ENCODE results near the gene DYSF.

DNA sequence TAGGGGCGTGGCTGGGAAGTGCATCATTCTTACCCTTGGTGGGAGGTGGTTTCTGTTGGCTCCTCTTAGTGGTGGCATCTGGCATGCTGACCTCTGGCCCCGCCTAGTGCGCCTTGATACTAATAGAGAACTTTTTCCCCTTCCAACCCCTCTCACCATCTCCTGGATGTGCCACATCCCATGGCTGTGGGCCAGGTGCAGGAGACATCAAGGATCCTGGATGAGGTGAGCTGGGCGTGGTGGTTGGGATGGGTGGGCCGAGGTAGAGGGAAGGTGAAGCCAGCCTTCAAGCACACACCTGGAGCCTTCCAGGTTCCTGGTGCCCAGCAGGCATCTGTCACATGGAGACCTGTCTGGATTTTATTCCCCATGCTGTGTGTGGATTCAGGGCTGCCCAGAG is 149.2 kb downstream of the DYSF start:
- TF ChIP-seq, protein P1, sequence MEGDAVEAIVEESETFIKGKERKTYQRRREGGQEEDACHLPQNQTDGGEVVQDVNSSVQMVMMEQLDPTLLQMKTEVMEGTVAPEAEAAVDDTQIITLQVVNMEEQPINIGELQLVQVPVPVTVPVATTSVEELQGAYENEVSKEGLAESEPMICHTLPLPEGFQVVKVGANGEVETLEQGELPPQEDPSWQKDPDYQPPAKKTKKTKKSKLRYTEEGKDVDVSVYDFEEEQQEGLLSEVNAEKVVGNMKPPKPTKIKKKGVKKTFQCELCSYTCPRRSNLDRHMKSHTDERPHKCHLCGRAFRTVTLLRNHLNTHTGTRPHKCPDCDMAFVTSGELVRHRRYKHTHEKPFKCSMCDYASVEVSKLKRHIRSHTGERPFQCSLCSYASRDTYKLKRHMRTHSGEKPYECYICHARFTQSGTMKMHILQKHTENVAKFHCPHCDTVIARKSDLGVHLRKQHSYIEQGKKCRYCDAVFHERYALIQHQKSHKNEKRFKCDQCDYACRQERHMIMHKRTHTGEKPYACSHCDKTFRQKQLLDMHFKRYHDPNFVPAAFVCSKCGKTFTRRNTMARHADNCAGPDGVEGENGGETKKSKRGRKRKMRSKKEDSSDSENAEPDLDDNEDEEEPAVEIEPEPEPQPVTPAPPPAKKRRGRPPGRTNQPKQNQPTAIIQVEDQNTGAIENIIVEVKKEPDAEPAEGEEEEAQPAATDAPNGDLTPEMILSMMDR (IDR thresholded peaks at IDR 0.05) = no peak
- no peak for TF ChIP-seq POLR2A (IDR thresholded peaks at IDR 0.05)
